ENCODE results near the gene ZW10.
"Not testable (repeated sequence)": the region's sequence is repeated elsewhere in the genome, so short reads cannot be mapped to it uniquely, and the experiment has no call there.

ZW10 gene

GRCh38 chr11:113760241-113760640 is 13.3 kb downstream of the ZW10 start:
- no peak for DNase-seq

DNA sequence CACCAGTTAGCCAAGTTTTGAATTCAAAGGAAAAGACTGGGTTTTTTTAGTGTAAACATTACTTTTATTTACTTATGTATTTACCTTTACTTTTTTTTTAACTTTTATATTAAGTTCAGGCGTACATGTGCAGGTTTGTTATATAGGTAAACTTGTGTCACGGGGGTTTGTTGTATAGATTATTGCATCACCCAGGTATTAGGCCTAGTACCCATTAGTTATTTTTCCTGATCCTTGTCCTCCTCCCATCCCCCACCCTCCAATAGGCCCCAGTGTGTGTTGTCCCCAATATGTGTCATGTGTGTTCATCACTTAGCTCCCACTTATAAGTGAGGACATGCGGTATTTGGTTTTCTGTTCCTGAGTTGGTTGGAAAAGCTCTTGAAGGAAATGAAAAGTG is 20.6 kb downstream of the ZW10 start:
- DNase-seq: no peak

- no peak for DNase-seq
Observed at GRCh38 chr11:113736323-113736722, 37.2 kb downstream of the ZW10 start.

DNA sequence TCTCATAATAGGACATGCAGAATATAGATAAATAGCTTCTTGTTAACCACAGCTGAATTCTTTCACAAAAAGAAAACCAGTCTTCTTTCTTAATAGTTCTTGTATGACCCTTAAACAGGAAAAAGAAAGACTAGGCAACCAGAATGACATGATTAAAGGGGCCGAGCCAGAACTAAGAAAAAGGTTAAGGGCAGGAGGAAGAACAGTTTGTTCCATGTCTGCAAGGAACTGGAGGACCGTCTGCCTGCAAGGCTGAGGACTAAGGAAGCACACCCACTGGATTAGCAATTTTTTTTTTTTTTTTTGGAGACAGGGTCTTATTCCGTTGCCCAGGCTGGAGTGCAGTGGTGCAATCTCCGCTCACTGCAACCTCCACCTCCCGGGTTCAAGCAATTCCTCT is 41.4 kb downstream of the ZW10 start:
- no peak for DNase-seq

- no peak for DNase-seq
Observed at GRCh38 chr11:113730887-113731726, 42.4 kb downstream of the ZW10 start.

DNA sequence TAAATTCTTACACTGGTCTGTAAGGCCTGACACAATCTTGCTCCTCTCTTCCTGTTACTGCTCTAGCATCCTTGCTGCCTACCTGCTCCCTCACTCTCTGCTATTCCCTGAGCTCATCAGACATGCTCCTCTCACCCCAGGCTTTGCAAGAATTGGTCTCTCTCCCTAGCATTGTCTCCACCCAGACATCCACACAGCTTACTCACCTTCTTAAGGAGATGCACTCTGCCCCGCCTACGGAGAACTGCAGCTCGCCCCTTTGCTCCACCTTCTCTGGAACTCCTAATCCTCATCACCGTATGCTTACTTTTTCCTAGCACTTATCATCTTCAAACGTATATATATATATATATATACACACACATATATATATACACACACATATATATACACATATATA is 44.0 kb downstream of the ZW10 start:
- no peak for DNase-seq

- no peak for DNase-seq
Observed at GRCh38 chr11:113728814-113729213, 44.7 kb downstream of the ZW10 start.

DNA sequence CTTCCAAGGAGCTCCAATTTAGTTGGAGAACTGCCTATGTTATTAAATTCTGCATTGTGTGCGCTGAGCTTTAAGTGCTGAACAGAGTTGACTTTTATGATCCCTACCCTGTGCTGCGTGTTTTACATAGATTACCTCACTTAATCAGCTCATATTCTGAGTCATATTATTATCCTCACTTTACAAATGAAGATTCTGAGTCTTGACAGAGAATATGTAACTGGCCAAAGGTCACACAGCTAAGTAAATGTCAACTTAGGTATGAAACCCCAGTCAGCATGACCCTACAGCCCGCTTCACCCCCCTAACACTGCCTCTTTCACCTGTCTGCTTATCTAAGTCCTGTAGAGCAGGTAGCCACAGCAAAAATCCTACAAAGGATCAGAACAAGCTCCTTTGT is 47.6 kb downstream of the ZW10 start:
- DNase-seq: no peak

GRCh38 chr11:113725407-113725806 is 48.1 kb downstream of the ZW10 start:
- DNase-seq: no peak

GRCh38 chr11:113724778-113725177 is 48.7 kb downstream of the ZW10 start:
- no peak for DNase-seq

- DNase-seq: no peak
Observed at GRCh38 chr11:113723787-113724186, 49.7 kb downstream of the ZW10 start.

- DNase-seq: no peak
Observed at GRCh38 chr11:113722934-113723333, 50.6 kb downstream of the ZW10 start.

DNA sequence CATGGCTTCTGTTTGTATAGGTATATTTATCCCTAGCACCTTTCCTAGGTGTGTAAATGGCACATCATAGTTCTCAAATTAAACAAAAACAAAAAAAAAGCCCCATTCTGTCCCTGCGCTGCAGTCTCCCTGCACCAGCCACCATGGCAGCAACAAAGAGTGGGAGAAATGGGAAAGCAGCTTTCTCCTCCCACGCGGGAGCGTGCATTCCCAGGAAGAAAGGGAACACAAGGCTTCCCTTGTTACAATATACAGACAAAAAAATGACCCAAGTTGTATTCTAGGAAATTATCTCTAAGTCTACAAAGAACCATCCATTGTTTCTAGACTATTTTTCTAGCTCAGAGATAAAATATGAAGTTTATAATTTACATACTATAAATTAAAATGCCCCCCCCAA is 51.3 kb downstream of the ZW10 start:
- DNase-seq: no peak

- DNase-seq: no peak
Observed at GRCh38 chr11:113721462-113722066, 51.9 kb downstream of the ZW10 start.

- DNase-seq: not testable (repeated sequence)
Observed at GRCh38 chr11:113720478-113720877, 53.0 kb downstream of the ZW10 start.

- no peak for DNase-seq
Observed at GRCh38 chr11:113715882-113716625, 57.4 kb downstream of the ZW10 start.

- no peak for DNase-seq
Observed at GRCh38 chr11:113715273-113715672, 58.2 kb downstream of the ZW10 start.

DNA sequence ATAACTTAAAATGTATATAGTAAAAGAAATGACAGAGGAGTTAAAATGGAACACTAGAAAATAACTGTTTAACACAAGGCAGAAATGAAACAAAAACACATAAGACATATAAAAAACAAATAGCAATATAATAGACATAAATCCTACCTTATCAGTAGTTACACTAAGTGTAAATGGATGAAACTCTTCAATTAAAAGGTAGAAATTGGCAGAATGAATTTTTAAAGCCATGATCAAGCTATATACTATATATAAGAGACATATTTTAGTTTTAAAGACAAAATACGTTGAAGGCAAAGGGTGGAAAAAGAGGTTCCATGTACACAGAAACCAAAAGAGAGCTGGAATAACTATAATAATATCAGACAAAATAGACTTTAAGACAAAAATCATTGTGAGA is 62.5 kb downstream of the ZW10 start:
- DNase-seq: no peak

- no peak for DNase-seq
Observed at GRCh38 chr11:113705871-113706655, 67.4 kb downstream of the ZW10 start, which contains the start of gene TMPRSS5. TMPRSS5 (minus strand) TSS chr11:113706308; CDS start chr11:113706224, 84 bp downstream.

- DNase-seq: not testable (repeated sequence)
Observed at GRCh38 chr11:113703551-113703950, 69.9 kb downstream of the ZW10 start.

DNA sequence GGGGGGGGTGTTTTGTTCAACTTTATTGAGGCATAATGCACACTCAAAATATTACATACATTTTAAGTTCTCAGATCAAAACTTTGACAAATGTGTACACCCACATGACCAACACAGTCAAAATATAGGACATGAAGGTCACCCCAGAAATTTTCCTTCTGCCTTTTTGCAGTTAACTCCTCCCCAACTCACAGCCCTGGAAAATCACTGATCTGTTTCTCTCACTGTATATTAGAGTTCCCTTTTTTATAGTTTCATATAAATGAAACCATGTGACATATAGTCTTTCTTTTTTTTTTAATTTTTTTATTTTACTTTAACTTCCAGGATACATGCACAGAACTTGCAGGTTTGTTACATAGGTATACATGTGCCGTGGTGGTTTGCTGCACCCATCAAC is 72.0 kb downstream of the ZW10 start:
- DNase-seq: no peak

- no peak for DNase-seq
Observed at GRCh38 chr11:113698515-113698914, 75.0 kb downstream of the ZW10 start.
